Measurements from ENCODE around the gene PRELP.

- TF ChIP-seq, protein P1, sequence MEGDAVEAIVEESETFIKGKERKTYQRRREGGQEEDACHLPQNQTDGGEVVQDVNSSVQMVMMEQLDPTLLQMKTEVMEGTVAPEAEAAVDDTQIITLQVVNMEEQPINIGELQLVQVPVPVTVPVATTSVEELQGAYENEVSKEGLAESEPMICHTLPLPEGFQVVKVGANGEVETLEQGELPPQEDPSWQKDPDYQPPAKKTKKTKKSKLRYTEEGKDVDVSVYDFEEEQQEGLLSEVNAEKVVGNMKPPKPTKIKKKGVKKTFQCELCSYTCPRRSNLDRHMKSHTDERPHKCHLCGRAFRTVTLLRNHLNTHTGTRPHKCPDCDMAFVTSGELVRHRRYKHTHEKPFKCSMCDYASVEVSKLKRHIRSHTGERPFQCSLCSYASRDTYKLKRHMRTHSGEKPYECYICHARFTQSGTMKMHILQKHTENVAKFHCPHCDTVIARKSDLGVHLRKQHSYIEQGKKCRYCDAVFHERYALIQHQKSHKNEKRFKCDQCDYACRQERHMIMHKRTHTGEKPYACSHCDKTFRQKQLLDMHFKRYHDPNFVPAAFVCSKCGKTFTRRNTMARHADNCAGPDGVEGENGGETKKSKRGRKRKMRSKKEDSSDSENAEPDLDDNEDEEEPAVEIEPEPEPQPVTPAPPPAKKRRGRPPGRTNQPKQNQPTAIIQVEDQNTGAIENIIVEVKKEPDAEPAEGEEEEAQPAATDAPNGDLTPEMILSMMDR (IDR thresholded peaks at IDR 0.05) = no peak
- TF ChIP-seq POLR2A (IDR thresholded peaks at IDR 0.05) = no peak
Observed at GRCh38 chr1:203499643-203500278, 24.2 kb downstream of the PRELP start.
